Peyer's patch (tissue), 4 donors: Measurements from ENCODE around the gene RAB11FIP4. TPM values are rescaled to one million over a fixed set of nuclear protein-coding genes. Genes with fewer than 3 reads are reported as not detected.

Experiments
- DNase-seq, 3 donors: peaks; one replicate each; pipeline ENCODE4 v3.0.0-alpha.2; 2017 to 2019
- H3K27ac ChIP-seq, 4 donors: fragments of 200-600 bp; sonication (generic); one replicate each; pipeline ENCODE4 v1.5.1; 2016 to 2019
- H3K27me3 ChIP-seq, 2 donors: fragments of 200-600 bp; sonication (generic); one replicate each; pipeline ENCODE4 v1.5.1; 2019
- H3K36me3 ChIP-seq, 3 donors: fragments of 200-600 bp; sonication (generic); one replicate each; pipeline ENCODE4 v1.5.1; 2016 to 2019
- H3K4me1 ChIP-seq, 4 donors: fragments of 200-600 bp; sonication (generic); one replicate each; pipeline ENCODE4 v1.5.1; 2016 to 2019
- H3K4me3 ChIP-seq, 4 donors: fragments of 200-600 bp; sonication (generic); 1 replicate in 3 of 4; 2 replicates in 1 of 4; pipeline ENCODE4 v1.5.1; 2016 to 2019; ENCODE audit warnings: mild to moderate bottlenecking in 1 of 4
- H3K9me3 ChIP-seq, 4 donors: fragments of 200-600 bp; sonication (generic); one replicate each; pipeline ENCODE4 v1.5.1; 2016 to 2019; ENCODE audit warnings: mild to moderate bottlenecking in 1 of 4
- CTCF ChIP-seq, 6 experiments: fragments of 450-650 bp in 4 of 6; fragments of 200-600 bp in 2 of 6; sonication (generic) in 1 of 6; IDR thresholded peaks; one replicate each; pipeline ENCODE4 v1.5.1; 2017 to 2019; ENCODE audit warnings: antibody characterized with exemption in 6 of 6, mild to moderate bottlenecking in 3 of 6, moderate library complexity in 1 of 6
- POLR2A ChIP-seq, 2 donors: fragments of 450-650 bp; IDR thresholded peaks; one replicate each; pipeline ENCODE4 v1.5.1; 2017; ENCODE audit warnings: antibody characterized with exemption in 2 of 2, mild to moderate bottlenecking in 2 of 2, moderate library complexity in 2 of 2
- total RNA-seq, 4 donors: library from RNA; depleted of rRNA; stranded (reverse); fragments of >200 nt; gene quantifications; one replicate each; pipeline ENCODE4 v1.1.0, GENCODE V29; 2016

The RAB11FIP4 gene
- total RNA-seq, 4 donors from 2014 or later: 52.8 to 69.3 (median 64.9) TPM

GRCh38 chr17:31492880-31493655, 101.6 kb downstream of the RAB11FIP4 start:
- H3K27ac ChIP-seq: peak overlapping the region; percentile 85 to 97 (median 88)
- H3K4me3 ChIP-seq: peak overlapping the region in 2 of 4 donors; percentile 5 to 14
- no peaks in the 10 kb centered on the region for H3K36me3 ChIP-seq
- H3K4me1 ChIP-seq: peaks cover 11 to 68% (median 52%) of the 10 kb centered on the region in 4 donors
- DNase-seq: peak in 2 of 3 donors; percentile 91 to 93
- no peaks in the 10 kb centered on the region for H3K9me3 ChIP-seq
- H3K27me3 ChIP-seq: no peaks in the 10 kb centered on the region
- TF ChIP-seq CTCF (IDR thresholded peaks at IDR 0.05): no peak
- no peak for TF ChIP-seq POLR2A (IDR thresholded peaks at IDR 0.05)

GRCh38 chr17:31493656-31494155, 102.2 kb downstream of the RAB11FIP4 start:
- H3K4me1 ChIP-seq: peaks cover 11 to 74% (median 52%) of the 10 kb centered on the region in 4 donors
- no peaks in the 10 kb centered on the region for H3K27me3 ChIP-seq
- H3K36me3 ChIP-seq: no peaks in the 10 kb centered on the region
- H3K4me3 ChIP-seq: peak overlapping the region in 2 of 4 donors; percentile 5 to 14
- no peak for TF ChIP-seq POLR2A (IDR thresholded peaks at IDR 0.05)
- TF ChIP-seq CTCF (IDR thresholded peaks at IDR 0.05): no peak
- no peaks in the 10 kb centered on the region for H3K9me3 ChIP-seq
- DNase-seq: no peak
- peak overlapping the region; percentile 85 to 97 (median 88) for H3K27ac ChIP-seq

- no peak for TF ChIP-seq POLR2A (IDR thresholded peaks at IDR 0.05)
- no peak for TF ChIP-seq CTCF (IDR thresholded peaks at IDR 0.05)
- H3K27ac ChIP-seq: peak overlapping the region; percentile 85 to 97 (median 88)
- H3K9me3 ChIP-seq: no peaks in the 10 kb centered on the region
- H3K36me3 ChIP-seq: no peaks in the 10 kb centered on the region
- DNase-seq: peak in 2 of 3 donors; percentile 78 to 88
- peak overlapping the region in 2 of 4 donors; percentile 5 to 16 for H3K4me3 ChIP-seq
- H3K27me3 ChIP-seq: no peaks in the 10 kb centered on the region
- H3K4me1 ChIP-seq: peaks cover 11 to 74% (median 50%) of the 10 kb centered on the region in 4 donors
Measured at GRCh38 chr17:31494259-31495021, 103.0 kb downstream of the RAB11FIP4 start.

GRCh38 chr17:31495022-31495885, 103.8 kb downstream of the RAB11FIP4 start:
- H3K36me3 ChIP-seq: no peaks in the 10 kb centered on the region
- no peaks in the 10 kb centered on the region for H3K27me3 ChIP-seq
- TF ChIP-seq POLR2A (IDR thresholded peaks at IDR 0.05) (no peak), CTCF (IDR thresholded peaks at IDR 0.05) (no peak)
- peak in 2 of 3 donors; percentile 74 to 84 for DNase-seq
- peak overlapping the region; percentile 85 to 93 (median 88) for H3K27ac ChIP-seq
- no peaks in the 10 kb centered on the region for H3K9me3 ChIP-seq
- peaks cover 11 to 72% (median 46%) of the 10 kb centered on the region in 4 donors for H3K4me1 ChIP-seq
- H3K4me3 ChIP-seq: peak overlapping the region in 1 of 4 donors; percentile 16

- TF ChIP-seq CTCF (IDR thresholded peaks at IDR 0.05) (no peak), POLR2A (IDR thresholded peaks at IDR 0.05) (no peak)
- H3K27ac ChIP-seq: no peak overlapping the region
- no peak for DNase-seq
- H3K36me3 ChIP-seq: no peaks in the 10 kb centered on the region
- H3K9me3 ChIP-seq: no peaks in the 10 kb centered on the region
- H3K4me3 ChIP-seq: no peak overlapping the region
- H3K27me3 ChIP-seq: no peaks in the 10 kb centered on the region
- H3K4me1 ChIP-seq: peaks cover 11 to 64% (median 42%) of the 10 kb centered on the region in 4 donors
Measured at GRCh38 chr17:31496097-31496496, 104.6 kb downstream of the RAB11FIP4 start.
